ENCODE results near the gene RBM26. TPM values are rescaled to one million over a fixed set of nuclear protein-coding genes. Genes with fewer than 3 reads are reported as not detected.
"Not testable (repeated sequence)": the region's sequence is repeated elsewhere in the genome, so short reads cannot be mapped to it uniquely, and the experiment has no call there.

RBM26 gene
- total RNA-seq, 2 experiments from 2014 or later, result 55.8 to 69.5 TPM

DNA sequence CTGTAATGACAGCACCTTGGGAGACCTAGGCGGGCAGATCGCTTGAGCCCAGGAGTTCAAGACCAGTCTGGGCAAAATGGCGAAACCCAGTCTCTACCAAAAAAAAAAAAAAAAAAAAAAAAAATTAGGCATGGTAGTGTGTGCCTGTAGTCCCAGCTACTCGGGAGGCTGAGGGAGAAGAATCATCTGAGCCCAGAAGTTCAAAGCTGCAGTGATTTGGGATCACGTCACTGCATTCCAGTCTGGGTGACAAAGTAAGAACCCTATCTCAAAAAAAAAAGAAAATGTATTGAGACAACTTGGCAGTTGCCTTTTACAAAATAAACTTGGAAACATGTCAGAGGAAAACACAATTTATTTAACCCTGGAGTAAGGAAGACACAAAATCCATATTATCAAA lies 26.8 kb downstream of the RBM26 start:
- Mint-ChIP-seq H3K4me1 (peaks cover 29% of the 10 kb centered on the region), H3K4me3 (no peak overlapping the region), H3K27me3 (no peaks in the 10 kb centered on the region), H3K27ac (no peak overlapping the region), H3K36me3 (ENCODE audit: low read depth) (peaks cover 28% of the 10 kb centered on the region), H3K9me3 (no peaks in the 10 kb centered on the region)
- DNase-seq, result no peak
- CTCF ChIA-PET, result interaction anchor here (0.7 to 1.9 kb wide), 2 partner anchors 12 to 160 kb away, joined by 5 to 7 read pairs; no protein-coding TSS in a partner anchor
- POLR2A ChIA-PET, result no interaction called here

DNA sequence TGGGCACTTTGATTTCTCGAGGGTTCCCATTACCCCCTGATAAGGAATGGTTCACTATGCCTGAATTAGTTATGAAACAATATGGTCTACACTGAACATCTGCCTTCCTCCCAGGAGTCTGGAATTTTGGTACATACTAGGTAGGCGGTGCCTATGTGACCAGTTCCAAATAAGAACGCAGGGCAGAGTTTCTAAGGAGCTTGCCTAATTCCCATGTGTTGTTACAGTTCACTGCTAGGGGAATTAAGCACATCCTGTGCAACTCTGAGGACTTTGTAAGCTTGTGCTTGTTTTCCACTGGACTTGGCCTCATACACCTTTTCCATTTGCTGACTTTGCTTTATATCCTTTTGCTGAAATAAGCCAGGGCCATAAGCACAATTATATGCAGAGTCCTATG lies 29.2 kb downstream of the RBM26 start:
- no peaks in the 10 kb centered on the region for H3K27me3 Mint-ChIP-seq
- H3K36me3 Mint-ChIP-seq (ENCODE audit: low read depth), result peaks cover 31% of the 10 kb centered on the region
- H3K27ac Mint-ChIP-seq, result no peak overlapping the region
- no peak for DNase-seq
- CTCF ChIA-PET, result no interaction called here
- POLR2A ChIA-PET, result no interaction called here
- no peaks in the 10 kb centered on the region for H3K9me3 Mint-ChIP-seq
- peaks cover 10% of the 10 kb centered on the region for H3K4me1 Mint-ChIP-seq
- H3K4me3 Mint-ChIP-seq, result no peak overlapping the region

DNA sequence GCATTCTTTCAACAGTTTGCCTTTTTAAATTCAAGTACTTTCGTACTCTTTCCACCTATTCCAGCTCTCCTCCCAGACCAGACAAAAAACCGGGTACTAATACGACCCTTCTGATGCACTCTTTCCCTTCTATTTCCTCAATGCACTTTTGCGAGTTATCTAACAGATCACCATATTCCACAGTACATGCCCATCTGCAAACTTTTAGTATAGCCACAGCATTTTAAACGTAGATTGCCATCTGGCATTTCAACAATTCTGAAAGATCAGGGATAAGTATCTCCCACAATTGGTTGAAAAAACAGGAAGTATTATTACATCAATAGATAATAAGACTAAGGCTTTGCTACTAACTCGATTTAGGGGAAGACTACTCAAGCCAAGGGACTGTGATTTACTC lies 31.5 kb downstream of the RBM26 start:
- POLR2A ChIA-PET, result no interaction called here
- Mint-ChIP-seq H3K27me3 (no peaks in the 10 kb centered on the region), H3K4me3 (no peak overlapping the region), H3K4me1 (peaks cover 1% of the 10 kb centered on the region), H3K9me3 (no peaks in the 10 kb centered on the region), H3K36me3 (ENCODE audit: low read depth) (peaks cover 45% of the 10 kb centered on the region), H3K27ac (no peak overlapping the region)
- CTCF ChIA-PET, result interaction anchor here (1.3 kb wide), 1 partner anchor 17 kb away, joined by 4 read pairs; no protein-coding TSS in a partner anchor
- no peak for DNase-seq

DNA sequence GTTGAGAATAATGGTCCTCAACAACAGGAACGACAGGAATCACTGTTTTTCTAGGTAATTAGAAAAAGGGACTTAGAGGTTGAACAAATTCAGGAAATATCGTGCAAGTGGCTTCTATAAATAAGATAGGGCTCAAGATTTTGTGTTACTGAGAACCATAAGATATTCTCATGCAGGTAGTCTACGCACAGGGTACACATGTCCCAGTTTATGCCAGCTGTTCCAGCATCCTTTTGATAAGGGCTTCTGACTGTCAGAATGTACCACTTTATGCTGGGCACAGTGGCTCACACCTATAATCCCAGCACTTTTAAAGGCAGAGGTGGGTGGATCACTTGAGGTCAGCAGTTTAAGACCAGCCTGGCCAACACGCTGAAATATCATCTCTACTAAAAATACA lies 32.1 kb downstream of the RBM26 start:
- Mint-ChIP-seq H3K4me1 (no peaks in the 10 kb centered on the region), H3K27ac (no peak overlapping the region), H3K27me3 (no peaks in the 10 kb centered on the region), H3K36me3 (ENCODE audit: low read depth) (peaks cover 44% of the 10 kb centered on the region), H3K9me3 (no peaks in the 10 kb centered on the region), H3K4me3 (no peak overlapping the region)
- POLR2A ChIA-PET, result interaction anchor here (0.7 kb wide), 1 partner anchor 14 kb away, joined by 4 read pairs; no protein-coding TSS in a partner anchor
- CTCF ChIA-PET, result interaction anchor here (1.3 kb wide), 1 partner anchor 18 kb away, joined by 4 read pairs; no protein-coding TSS in a partner anchor
- no peak for DNase-seq

DNA sequence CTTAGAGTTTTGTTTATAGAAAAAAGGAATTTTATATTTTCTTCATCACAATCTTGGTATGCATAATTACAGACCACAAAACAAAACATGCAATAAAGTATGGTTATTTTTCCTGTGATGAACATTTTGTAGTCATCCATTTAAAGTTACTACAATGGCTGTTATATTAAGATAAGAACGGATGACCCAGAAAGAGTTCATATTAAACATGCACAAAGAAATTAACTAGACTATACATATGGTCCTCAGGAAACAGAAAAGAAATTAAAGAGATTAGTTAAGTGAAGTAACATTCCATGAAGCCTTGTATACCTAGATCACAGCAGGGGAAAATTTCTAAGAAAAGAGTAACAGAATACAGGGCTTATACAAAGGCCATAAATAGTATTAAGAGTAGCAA lies 36.8 kb downstream of the RBM26 start:
- CTCF ChIA-PET, result no interaction called here
- H3K27me3 Mint-ChIP-seq, result no peaks in the 10 kb centered on the region
- POLR2A ChIA-PET, result no interaction called here
- DNase-seq, result no peak
- no peak overlapping the region for H3K27ac Mint-ChIP-seq
- H3K36me3 Mint-ChIP-seq (ENCODE audit: low read depth), result peaks cover 54% of the 10 kb centered on the region
- no peak overlapping the region for H3K4me3 Mint-ChIP-seq
- H3K4me1 Mint-ChIP-seq, result no peaks in the 10 kb centered on the region
- H3K9me3 Mint-ChIP-seq, result no peaks in the 10 kb centered on the region

DNA sequence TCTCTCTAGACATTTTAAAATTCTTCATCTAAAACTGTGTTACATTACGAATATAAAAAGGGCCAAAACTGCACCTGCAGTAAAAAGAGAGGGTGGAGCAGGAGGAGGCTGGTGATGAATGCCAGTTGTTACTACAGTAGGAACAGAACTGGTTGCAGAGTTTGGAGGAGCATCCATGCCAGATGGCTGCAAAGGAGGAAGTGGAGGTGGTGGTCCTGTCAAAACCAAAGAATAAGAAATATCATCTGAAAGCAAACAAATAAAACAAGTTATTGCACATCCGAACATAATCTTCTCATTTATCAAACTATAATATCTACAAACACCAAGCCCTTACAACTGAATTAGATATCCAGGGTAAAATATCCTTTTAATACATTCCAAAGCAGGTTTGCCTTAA lies 40.1 kb downstream of the RBM26 start:
- CTCF ChIA-PET, result no interaction called here
- Mint-ChIP-seq H3K27me3 (no peaks in the 10 kb centered on the region), H3K27ac (no peak overlapping the region), H3K4me3 (no peak overlapping the region), H3K4me1 (peaks cover 4% of the 10 kb centered on the region), H3K9me3 (no peaks in the 10 kb centered on the region), H3K36me3 (ENCODE audit: low read depth) (peaks cover 70% of the 10 kb centered on the region)
- POLR2A ChIA-PET, result no interaction called here
- DNase-seq, result no peak

DNA sequence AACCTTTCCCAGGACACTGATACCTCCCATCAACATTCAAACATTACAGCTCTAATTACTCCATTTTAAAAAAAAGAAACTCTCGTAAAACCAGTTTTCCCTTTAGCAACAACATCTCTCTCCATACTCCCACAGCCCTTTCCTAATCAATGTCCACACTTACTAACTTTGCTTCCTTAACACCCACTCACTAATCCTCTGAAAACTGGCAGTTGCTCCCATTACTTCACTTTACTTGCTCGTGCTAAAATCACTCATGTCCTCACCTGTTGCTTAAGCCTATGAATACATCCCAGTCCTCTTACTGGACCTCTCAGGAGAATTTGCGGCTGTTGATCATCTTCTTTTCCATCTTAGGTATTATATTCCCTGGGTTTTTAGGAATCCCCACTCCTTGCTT lies 44.8 kb downstream of the RBM26 start:
- peaks cover 69% of the 10 kb centered on the region for H3K36me3 Mint-ChIP-seq (ENCODE audit: low read depth)

DNA sequence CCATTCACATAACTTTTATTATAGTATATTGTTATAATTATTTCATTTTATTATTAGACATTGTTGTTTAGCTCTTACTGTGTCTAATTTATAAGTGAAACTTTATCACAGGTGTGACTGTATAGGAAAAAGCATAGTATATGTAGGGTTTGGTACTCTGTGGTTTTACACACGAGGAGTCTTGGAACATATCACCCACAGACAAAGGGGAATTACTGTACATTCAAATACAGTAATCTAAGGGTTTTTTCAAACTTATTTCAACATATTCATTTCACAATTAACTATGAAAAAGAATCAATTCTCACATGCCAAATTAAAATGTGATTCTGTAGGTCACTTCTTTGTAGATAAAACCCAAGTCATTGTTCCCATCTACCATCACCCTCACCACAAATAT lies 46.0 kb downstream of the RBM26 start:
- ChIA-PET CTCF (no interaction called here), POLR2A (no interaction called here)
- peaks cover 71% of the 10 kb centered on the region for H3K36me3 Mint-ChIP-seq (ENCODE audit: low read depth)
- no peaks in the 10 kb centered on the region for H3K9me3 Mint-ChIP-seq
- no peak overlapping the region for H3K27ac Mint-ChIP-seq
- H3K27me3 Mint-ChIP-seq, result no peaks in the 10 kb centered on the region
- no peak overlapping the region for H3K4me3 Mint-ChIP-seq
- DNase-seq, result no peak
- peaks cover 4% of the 10 kb centered on the region for H3K4me1 Mint-ChIP-seq

More for the DNA sequence above, 44.8 kb downstream of the RBM26 start:
- Mint-ChIP-seq H3K27ac (no peak overlapping the region), H3K27me3 (no peaks in the 10 kb centered on the region), H3K4me1 (peaks cover 4% of the 10 kb centered on the region), H3K4me3 (no peak overlapping the region), H3K9me3 (no peaks in the 10 kb centered on the region)
- ChIA-PET CTCF (no interaction called here), POLR2A (interaction anchor here (0.6 kb wide), 1 partner anchor 144 kb away, joined by 3 read pairs; no protein-coding TSS in a partner anchor)
- DNase-seq, result no peak

DNA sequence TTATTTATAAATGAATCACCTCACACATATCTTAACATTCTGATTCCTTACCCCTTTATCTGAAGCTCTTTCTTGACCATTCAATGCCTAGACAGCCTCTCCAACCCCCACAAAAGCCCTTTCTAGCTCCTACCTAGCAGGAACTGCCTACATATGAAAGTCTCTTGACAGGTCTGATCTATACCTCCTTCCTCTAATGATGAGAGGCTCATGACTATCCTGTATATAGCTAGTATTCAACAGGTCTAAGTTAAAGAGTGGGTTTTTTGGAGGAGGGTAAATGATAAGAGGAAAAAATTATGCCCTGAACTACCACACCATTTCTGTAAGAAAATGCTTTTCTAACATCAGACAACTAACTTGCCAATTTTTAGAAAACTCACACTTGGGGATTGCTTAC lies 47.0 kb downstream of the RBM26 start:
- Mint-ChIP-seq H3K27me3 (no peaks in the 10 kb centered on the region), H3K27ac (no peak overlapping the region), H3K36me3 (ENCODE audit: low read depth) (peaks cover 71% of the 10 kb centered on the region), H3K4me1 (peaks cover 4% of the 10 kb centered on the region), H3K9me3 (no peaks in the 10 kb centered on the region), H3K4me3 (no peak overlapping the region)
- CTCF ChIA-PET, result interaction anchor here (0.9 kb wide), 1 partner anchor 10 kb away, joined by 3 read pairs; no protein-coding TSS in a partner anchor
- DNase-seq, result no peak
- POLR2A ChIA-PET, result no interaction called here

DNA sequence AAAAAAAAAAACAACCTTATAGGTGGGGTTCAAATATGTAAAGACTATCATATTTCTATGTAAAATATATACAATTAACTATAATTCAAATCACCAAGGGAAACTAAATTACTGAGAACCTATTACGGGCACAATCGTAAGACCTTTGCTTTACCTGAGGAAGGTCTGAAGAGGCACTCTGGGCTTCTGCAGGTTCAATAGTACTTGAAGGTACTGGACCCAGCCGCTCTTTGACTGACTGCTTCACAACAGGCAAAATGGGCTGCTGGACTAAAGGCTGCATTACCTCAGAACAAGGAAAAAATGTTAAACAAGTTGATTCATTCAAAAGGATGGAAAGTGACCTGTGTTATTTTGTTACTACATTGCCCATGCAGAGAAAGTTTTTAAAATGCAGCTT lies 51.8 kb downstream of the RBM26 start:
- Mint-ChIP-seq H3K4me3 (no peak overlapping the region), H3K27me3 (no peaks in the 10 kb centered on the region), H3K36me3 (ENCODE audit: low read depth) (peaks cover 59% of the 10 kb centered on the region), H3K9me3 (no peaks in the 10 kb centered on the region), H3K27ac (no peak overlapping the region), H3K4me1 (peaks cover 1% of the 10 kb centered on the region)
- no peak for DNase-seq
- CTCF ChIA-PET, result interaction anchor here (0.6 to 1.2 kb wide), 2 partner anchors 10 to 49 kb away, joined by 3 read pairs; no protein-coding TSS in a partner anchor
- POLR2A ChIA-PET, result no interaction called here

DNA sequence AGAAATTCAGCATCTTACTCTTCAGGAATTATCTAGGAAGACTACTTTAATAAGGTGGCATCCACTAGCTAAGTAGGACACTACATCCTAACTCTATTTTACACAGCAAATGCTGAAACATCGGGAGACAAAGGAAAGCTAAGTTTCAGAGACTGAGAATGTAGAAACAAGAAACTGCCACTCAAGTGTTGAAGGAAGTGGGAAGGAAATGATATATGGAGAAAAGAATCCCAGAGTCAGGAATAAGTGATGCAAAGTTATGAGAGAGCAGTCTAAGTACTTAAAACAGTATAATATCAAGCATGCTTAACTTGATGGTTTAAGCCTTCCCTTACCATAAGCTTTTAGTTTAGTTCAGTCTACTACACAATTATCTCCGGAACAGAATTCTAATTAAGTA lies 52.4 kb downstream of the RBM26 start:
- ChIA-PET CTCF (interaction anchor here (1.2 kb wide), 1 partner anchor 10 kb away, joined by 3 read pairs; no protein-coding TSS in a partner anchor), POLR2A (no interaction called here)
- Mint-ChIP-seq H3K9me3 (no peaks in the 10 kb centered on the region), H3K27me3 (no peaks in the 10 kb centered on the region), H3K27ac (no peak overlapping the region), H3K4me3 (no peak overlapping the region), H3K36me3 (ENCODE audit: low read depth) (peaks cover 53% of the 10 kb centered on the region), H3K4me1 (peaks cover 1% of the 10 kb centered on the region)
- no peak for DNase-seq

DNA sequence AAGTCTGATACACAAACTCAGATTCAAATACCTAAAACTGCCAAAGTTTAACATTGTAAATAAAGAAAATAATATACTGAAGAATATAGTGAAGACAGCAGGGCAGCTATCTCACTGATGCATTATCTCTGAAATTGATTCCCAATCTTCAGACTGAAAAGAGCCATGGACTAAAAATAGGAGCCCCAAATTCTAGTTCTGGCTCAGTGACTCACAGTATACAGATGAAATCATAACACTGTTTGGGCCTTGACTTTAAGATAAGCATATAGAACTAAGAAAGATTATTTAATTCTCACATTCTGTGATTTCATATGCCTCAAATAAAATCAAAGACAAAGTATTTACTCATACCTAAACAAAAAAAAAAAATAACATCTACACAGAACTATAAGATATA lies 53.9 kb downstream of the RBM26 start:
- ChIA-PET CTCF (no interaction called here), POLR2A (no interaction called here)
- no peak for DNase-seq
- Mint-ChIP-seq H3K27ac (no peak overlapping the region), H3K4me1 (peaks cover 1% of the 10 kb centered on the region), H3K36me3 (ENCODE audit: low read depth) (peaks cover 51% of the 10 kb centered on the region), H3K27me3 (no peaks in the 10 kb centered on the region), H3K4me3 (no peak overlapping the region), H3K9me3 (no peaks in the 10 kb centered on the region)

DNA sequence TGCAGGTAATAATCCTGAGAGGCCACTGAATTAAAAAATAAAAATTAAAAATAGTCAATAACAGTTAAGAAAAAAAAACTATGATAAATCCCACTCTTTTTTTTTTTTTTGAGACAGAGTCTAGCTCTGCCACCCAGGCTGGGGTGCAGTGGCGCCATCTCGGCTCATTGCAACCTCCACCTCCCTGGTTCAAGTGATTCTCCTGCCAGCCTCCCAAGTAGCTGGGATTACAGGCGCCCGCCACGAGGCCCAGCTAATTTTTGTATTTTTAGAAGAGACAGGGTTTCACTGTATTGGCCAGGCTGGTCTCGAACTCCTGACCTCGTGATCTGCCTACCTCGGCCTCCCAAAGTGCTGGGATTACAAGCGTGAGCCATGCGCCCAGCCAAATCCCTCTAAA lies 56.4 kb downstream of the RBM26 start:
- H3K4me3 Mint-ChIP-seq, POLR2A ChIA-PET, H3K4me1 Mint-ChIP-seq, DNase-seq, H3K27ac Mint-ChIP-seq, H3K27me3 Mint-ChIP-seq, H3K9me3 Mint-ChIP-seq: not testable (repeated sequence)
- peaks cover 35% of the 10 kb centered on the region for H3K36me3 Mint-ChIP-seq (ENCODE audit: low read depth)
- CTCF ChIA-PET, result interaction anchor here (0.7 to 1.0 kb wide), 2 partner anchors 9 to 288 kb away, joined by 3 to 4 read pairs; no protein-coding TSS in a partner anchor

DNA sequence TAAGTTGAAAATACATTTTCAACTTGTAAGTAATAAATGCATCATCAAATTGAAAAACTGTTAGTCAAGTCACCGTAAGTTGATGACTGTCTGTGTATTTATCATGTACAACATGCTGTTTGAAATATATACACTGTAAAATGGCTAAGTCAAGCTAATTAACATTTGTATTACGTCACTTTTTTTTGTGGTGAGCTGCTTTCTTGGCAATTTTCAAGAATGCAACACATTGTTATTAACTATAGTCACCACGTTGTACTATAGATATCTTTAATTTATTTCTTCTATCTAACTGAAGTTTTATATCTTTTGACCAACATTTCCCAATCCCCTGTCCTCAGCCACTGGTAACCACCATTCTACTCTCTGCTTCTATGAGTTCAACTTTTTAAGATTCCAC lies 57.0 kb downstream of the RBM26 start:
- CTCF ChIA-PET, result interaction anchor here (0.7 to 1.1 kb wide), 4 partner anchors 9 to 288 kb away, joined by 3 to 5 read pairs (median 4); no protein-coding TSS in a partner anchor
- POLR2A ChIA-PET, result no interaction called here
- H3K36me3 Mint-ChIP-seq (ENCODE audit: low read depth), result peaks cover 34% of the 10 kb centered on the region

More for the DNA sequence above, 57.0 kb downstream of the RBM26 start:
- H3K4me1 Mint-ChIP-seq, result peaks cover 1% of the 10 kb centered on the region
- no peak overlapping the region for H3K4me3 Mint-ChIP-seq
- no peak for DNase-seq
- no peak overlapping the region for H3K27ac Mint-ChIP-seq
- no peaks in the 10 kb centered on the region for H3K27me3 Mint-ChIP-seq
- no peaks in the 10 kb centered on the region for H3K9me3 Mint-ChIP-seq

Data from activated CD4-positive, alpha-beta T cell treated with anti-CD3 and anti-CD28 coated beads, Interleukin-2, amount 10 ng/mL, durations not matched to agents 7 days and 5 days (primary cell).